Left ventricle myocardium inferior (tissue), 1 donor: ENCODE data around the gene POLR2A. TPM values are rescaled to one million over a fixed set of nuclear protein-coding genes. Genes with fewer than 3 reads are reported as not detected.

Experiments used
- DNase-seq: peaks from one replicate; pipeline ENCODE4 v3.0.0-alpha.2; 2020
- H3K27ac ChIP-seq: fragments of 200-600 bp; replicated peaks from 2 replicates; pipeline ENCODE4 v1.8.0; 2021
- H3K27me3 ChIP-seq: fragments of 200-600 bp; 2 replicates; pipeline ENCODE4 v1.8.0; 2021; ENCODE audit warnings: low read depth
- H3K36me3 ChIP-seq: fragments of 200-600 bp; 2 replicates; pipeline ENCODE4 v1.8.0; 2021
- H3K4me1 ChIP-seq: fragments of 200-600 bp; 2 replicates; pipeline ENCODE4 v1.8.0; 2021
- H3K4me3 ChIP-seq: fragments of 200-600 bp; 2 replicates; pipeline ENCODE4 v1.8.0; 2021; ENCODE audit warnings: mild to moderate bottlenecking, moderate library complexity
- H3K9me3 ChIP-seq: fragments of 200-600 bp; replicated peaks from 2 replicates; pipeline ENCODE4 v1.8.0; 2021
- intact Hi-C: fragments of 100-400 bp; cut with micrococcal nuclease; formaldehyde crosslinking; loops from one replicate; pipeline ENCODE4 v1.11.0; 2022
- total RNA-seq: library from RNA; stranded (reverse); fragmentation: NEBNext Ultra II Directional; extraction: Animal tissue kit (Norgen Biotek cat#: 25700); gene quantifications from one replicate; pipeline ENCODE4 v1.2.1, GENCODE V29; 2021
- TF ChIP-seq, protein P1 (sequence below): fragments of 200-600 bp; IDR thresholded peaks from 2 replicates; pipeline ENCODE4 v1.8.0; 2021; ENCODE audit warnings: antibody characterized with exemption, mild to moderate bottlenecking, borderline replicate concordance
- donor health status: DM: no; HTN: yes; CAD: no; lungs with severe emphysema.

The POLR2A gene
- total RNA-seq, 1 donor from 2014 or later, result 38.7 TPM

DNA sequence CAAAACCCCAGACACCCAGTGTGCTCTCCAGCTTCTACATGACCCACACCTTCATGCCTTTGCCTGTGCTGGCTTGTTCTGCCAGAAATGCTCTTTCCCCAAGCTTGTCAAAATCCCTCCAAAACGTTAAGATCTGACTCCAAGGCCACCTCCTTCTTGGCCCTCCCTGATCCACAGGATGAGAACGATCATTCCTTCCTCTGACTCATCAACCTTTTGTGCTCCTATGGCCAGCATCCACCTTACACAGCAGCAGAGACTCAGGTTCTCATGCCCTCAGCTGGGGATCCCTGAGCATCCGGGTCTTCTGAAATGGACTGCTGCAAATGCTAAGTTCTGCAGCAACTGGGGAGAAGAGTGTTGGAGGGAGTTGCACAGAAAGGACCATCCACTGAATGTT, 7.7 kb upstream of the POLR2A start:
- no peaks in the 10 kb centered on the region for H3K36me3 ChIP-seq
- H3K27ac ChIP-seq, result peak overlapping the region; percentile 100
- H3K4me3 ChIP-seq, result peak overlapping the region; percentile 100
- H3K4me1 ChIP-seq, result peaks cover 94% of the 10 kb centered on the region
- no peak for DNase-seq
- no peaks in the 10 kb centered on the region for H3K9me3 ChIP-seq
- no peaks in the 10 kb centered on the region for H3K27me3 ChIP-seq
- TF ChIP-seq, protein P1, sequence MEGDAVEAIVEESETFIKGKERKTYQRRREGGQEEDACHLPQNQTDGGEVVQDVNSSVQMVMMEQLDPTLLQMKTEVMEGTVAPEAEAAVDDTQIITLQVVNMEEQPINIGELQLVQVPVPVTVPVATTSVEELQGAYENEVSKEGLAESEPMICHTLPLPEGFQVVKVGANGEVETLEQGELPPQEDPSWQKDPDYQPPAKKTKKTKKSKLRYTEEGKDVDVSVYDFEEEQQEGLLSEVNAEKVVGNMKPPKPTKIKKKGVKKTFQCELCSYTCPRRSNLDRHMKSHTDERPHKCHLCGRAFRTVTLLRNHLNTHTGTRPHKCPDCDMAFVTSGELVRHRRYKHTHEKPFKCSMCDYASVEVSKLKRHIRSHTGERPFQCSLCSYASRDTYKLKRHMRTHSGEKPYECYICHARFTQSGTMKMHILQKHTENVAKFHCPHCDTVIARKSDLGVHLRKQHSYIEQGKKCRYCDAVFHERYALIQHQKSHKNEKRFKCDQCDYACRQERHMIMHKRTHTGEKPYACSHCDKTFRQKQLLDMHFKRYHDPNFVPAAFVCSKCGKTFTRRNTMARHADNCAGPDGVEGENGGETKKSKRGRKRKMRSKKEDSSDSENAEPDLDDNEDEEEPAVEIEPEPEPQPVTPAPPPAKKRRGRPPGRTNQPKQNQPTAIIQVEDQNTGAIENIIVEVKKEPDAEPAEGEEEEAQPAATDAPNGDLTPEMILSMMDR, result no peak
- intact Hi-C loops, result no loop called here

DNA sequence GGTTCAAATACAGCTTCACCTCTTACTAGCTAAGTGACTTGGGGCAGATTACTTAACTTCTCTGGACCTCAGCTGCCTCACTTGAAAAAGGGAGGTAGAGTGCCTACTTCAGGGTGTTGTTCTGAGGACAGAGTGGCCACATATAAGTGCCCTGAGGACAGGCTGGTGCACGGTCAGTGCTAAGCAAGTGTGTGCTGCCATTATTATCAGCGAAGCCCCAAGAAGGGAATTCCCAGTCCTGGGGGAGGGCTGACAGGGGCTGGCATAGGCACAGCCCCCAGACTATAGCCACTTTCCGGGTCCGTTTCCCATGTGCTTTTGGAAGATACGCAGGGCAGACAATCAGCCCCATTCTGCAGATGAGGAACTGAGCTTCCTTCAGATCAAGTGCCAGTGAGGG, 7.2 kb upstream of the POLR2A start:
- Histone ChIP-seq H3K4me1 (peaks cover 94% of the 10 kb centered on the region), H3K27me3 (no peaks in the 10 kb centered on the region), H3K4me3 (peak overlapping the region; percentile 100), H3K9me3 (no peaks in the 10 kb centered on the region), H3K36me3 (no peaks in the 10 kb centered on the region), H3K27ac (peak overlapping the region; percentile 100)
- DNase-seq, result no peak
- intact Hi-C loops, result no loop called here
- TF ChIP-seq, protein P1, result no peak

DNA sequence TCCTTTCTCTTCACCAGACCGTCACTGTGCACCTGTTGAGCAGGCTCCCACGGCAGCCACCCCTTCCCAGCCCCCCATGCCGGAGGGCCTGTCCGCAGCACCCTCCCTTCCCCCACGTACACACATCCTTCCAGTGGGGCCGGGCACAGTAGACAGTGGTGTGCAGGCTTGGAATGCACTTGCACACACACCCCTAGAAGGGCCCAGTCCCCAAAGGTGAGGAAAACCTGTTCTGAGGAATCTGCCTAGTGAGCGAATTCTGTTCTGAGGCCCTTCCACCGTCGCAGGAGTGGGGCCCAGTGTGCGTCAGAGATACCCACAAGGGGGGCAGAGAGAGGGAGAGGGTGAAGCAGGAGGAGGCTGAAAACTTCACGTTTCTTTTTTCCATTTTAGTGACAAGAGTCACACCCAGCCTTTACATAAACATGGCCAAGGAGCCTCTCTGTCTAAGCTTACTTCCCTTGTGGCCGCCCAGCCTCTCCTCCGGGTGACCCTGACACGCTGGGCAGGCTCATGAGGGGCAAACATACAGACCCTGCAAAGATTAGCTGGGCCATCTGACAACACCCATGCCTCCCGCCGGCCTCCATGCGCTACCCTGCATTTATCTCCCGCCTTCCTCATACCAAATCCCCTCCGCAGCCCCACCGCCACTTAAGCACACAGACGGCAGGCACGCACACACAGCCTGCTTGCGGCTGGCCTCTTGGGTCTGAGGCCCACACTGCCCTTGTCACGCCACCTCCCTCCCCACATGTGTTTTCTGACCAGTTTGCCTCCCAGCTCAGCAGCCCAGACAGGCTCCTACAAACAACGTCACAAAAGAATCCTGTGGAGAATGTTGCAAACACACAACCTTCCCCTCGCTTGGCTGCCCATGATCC, 6.5 kb upstream of the POLR2A start:
- H3K27me3 ChIP-seq, result no peaks in the 10 kb centered on the region
- intact Hi-C loops, result no loop called here
- no peak for DNase-seq

DNA sequence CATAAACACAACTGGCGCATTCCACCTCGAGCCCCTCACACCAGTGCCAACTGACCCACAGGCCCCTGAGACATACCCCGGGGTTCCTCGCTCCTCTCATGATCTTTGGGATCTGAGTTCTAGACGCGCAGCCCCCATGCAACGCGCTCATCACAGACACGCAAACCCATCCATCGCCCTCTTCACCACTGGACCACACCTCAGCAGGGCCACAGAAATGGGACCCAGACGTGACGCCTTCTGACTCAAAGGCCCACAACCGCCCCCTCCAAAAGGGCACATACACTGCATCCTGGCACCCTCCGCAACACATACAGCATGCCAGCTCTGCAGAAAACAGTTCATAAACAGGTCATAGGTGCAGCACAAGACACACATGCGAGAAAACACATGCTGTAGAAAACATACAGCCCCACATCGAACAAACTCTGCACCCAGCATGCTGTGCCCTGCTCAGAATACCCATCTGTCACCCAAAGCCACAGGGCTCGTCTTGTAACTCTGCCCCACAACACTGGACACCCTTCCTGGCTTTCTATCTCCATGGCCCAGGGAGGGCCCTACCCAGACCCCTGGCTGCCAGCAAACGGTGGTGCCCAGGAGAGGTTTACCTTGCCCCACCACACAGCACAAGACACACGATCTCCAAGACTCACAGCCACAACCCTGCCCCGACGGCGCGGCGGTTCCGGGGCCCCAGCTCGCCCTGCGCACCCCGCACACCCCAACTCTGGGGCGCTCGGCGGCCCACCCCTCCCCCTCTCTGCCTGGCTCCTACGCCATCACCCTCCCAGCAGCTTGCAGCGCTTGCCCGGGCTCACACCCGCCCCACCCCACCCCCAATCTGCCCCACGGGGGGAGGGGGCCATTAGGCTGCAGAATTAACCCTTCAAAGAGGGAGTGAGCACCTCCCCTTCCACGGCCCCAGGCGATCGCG, 5.6 kb upstream of the POLR2A start:
- Histone ChIP-seq H3K27ac (peak overlapping the region; percentile 100), H3K9me3 (no peaks in the 10 kb centered on the region), H3K4me3 (peak overlapping the region; percentile 100), H3K4me1 (peaks cover 94% of the 10 kb centered on the region), H3K27me3 (no peaks in the 10 kb centered on the region), H3K36me3 (no peaks in the 10 kb centered on the region)
- DNase-seq, result peak; percentile 61
- intact Hi-C loops, result no loop called here
- TF ChIP-seq, protein P1, result no peak

More for the DNA sequence above, 6.5 kb upstream of the POLR2A start:
- TF ChIP-seq, protein P1, result no peak
- Histone ChIP-seq H3K27ac (peak overlapping the region; percentile 100), H3K4me3 (peak overlapping the region; percentile 100), H3K36me3 (no peaks in the 10 kb centered on the region), H3K9me3 (no peaks in the 10 kb centered on the region), H3K4me1 (peaks cover 94% of the 10 kb centered on the region)
